Measurements from ENCODE around the gene PCBP2. TPM values are rescaled to one million over a fixed set of nuclear protein-coding genes. Genes with fewer than 3 reads are reported as not detected.

PCBP2 gene
- total RNA-seq, 1 donor = 882 TPM

GRCh38 chr12:53492188-53492587, 40.3 kb downstream of the PCBP2 start:
- DNase-seq (ENCODE audit: low read depth in 2 of 3, low spot score in 2 of 3) = peak in 1 of 3 donors; percentile 12

- DNase-seq (ENCODE audit: low read depth in 2 of 3, low spot score in 2 of 3) = peak; percentile 73 to 92 (median 90)
These were observed 41.1 kb downstream of the PCBP2 start for GRCh38 chr12:53492830-53493609.

- DNase-seq (ENCODE audit: low read depth in 2 of 3, low spot score in 2 of 3) = no peak
These were observed 41.9 kb downstream of the PCBP2 start for GRCh38 chr12:53493610-53494391.

GRCh38 chr12:53495903-53496751, 44.2 kb downstream of the PCBP2 start:
- peak in 1 of 3 donors; percentile 25 for DNase-seq (ENCODE audit: low read depth in 2 of 3, low spot score in 2 of 3)

- DNase-seq (ENCODE audit: low read depth in 2 of 3, low spot score in 2 of 3) = no peak
These were observed 44.8 kb downstream of the PCBP2 start for GRCh38 chr12:53496752-53497032.

- DNase-seq (ENCODE audit: low read depth in 2 of 3, low spot score in 2 of 3) = no peak
These were observed 45.6 kb downstream of the PCBP2 start for GRCh38 chr12:53497461-53497860.

- no peak for DNase-seq (ENCODE audit: low read depth in 2 of 3, low spot score in 2 of 3)
These were observed 46.3 kb downstream of the PCBP2 start for GRCh38 chr12:53498235-53498630.

- peak in 2 of 3 donors; percentile 20 to 39 for DNase-seq (ENCODE audit: low read depth in 2 of 3, low spot score in 2 of 3)
These were observed 47.6 kb downstream of the PCBP2 start, which contains the start of gene MAP3K12 for GRCh38 chr12:53499266-53500141. Gene MAP3K12, minus strand, starts transcription at chr12:53499458. Its CDS starts 12,067 bp downstream, at chr12:53487391.

- DNase-seq (ENCODE audit: low read depth in 2 of 3, low spot score in 2 of 3) = peak in 2 of 3 donors; percentile 49 to 61
These were observed 48.4 kb downstream of the PCBP2 start for GRCh38 chr12:53500142-53500775.

- DNase-seq (ENCODE audit: low read depth in 2 of 3, low spot score in 2 of 3) = peak; percentile 93 to 100 (median 99)
These were observed 49.1 kb downstream of the PCBP2 start, which contains the start of gene TARBP2 for GRCh38 chr12:53500776-53501614. Gene TARBP2, plus strand, starts transcription at chr12:53501283. Its CDS starts 126 bp downstream, at chr12:53501409.

- DNase-seq (ENCODE audit: low read depth in 2 of 3, low spot score in 2 of 3) = no peak
These were observed 49.8 kb downstream of the PCBP2 start for GRCh38 chr12:53501615-53502181.

GRCh38 chr12:53502331-53502730, 50.4 kb downstream of the PCBP2 start:
- DNase-seq (ENCODE audit: low read depth in 2 of 3, low spot score in 2 of 3) = no peak

GRCh38 chr12:53502983-53503728, 51.3 kb downstream of the PCBP2 start:
- no peak for DNase-seq (ENCODE audit: low read depth in 2 of 3, low spot score in 2 of 3)

GRCh38 chr12:53504004-53504920, 52.4 kb downstream of the PCBP2 start:
- DNase-seq (ENCODE audit: low read depth in 2 of 3, low spot score in 2 of 3) = no peak

GRCh38 chr12:53505086-53505485, 53.2 kb downstream of the PCBP2 start:
- DNase-seq (ENCODE audit: low read depth in 2 of 3, low spot score in 2 of 3) = no peak

Measured in hematopoietic multipotent progenitor cell (in vitro differentiated cells).